ENCODE results near the gene ZIC1.

ZIC1 gene

GRCh38 chr3:147410526-147411237 lies 1.5 kb downstream of the ZIC1 start:
- no peak for TF ChIP-seq RAD21 (IDR thresholded peaks at IDR 0.05; ENCODE audit: low read depth)
- no peak for TF ChIP-seq TEAD4 (IDR thresholded peaks at IDR 0.05)
- no peak for TF ChIP-seq CEBPB (IDR thresholded peaks at IDR 0.05)

GRCh38 chr3:147411238-147411814 lies 2.2 kb downstream of the ZIC1 start:
- TF ChIP-seq MAX (IDR thresholded peaks at IDR 0.05) (no peak), EGR1 (IDR thresholded peaks at IDR 0.05) (no peak), YY1 (IDR thresholded peaks at IDR 0.05; ENCODE audit: low read depth) (no peak), CREB1 (IDR thresholded peaks at IDR 0.05; ENCODE audit: low read depth) (no peak), FOXM1 (IDR thresholded peaks at IDR 0.05; ENCODE audit: borderline replicate concordance, low read depth) (no peak), EP300 (IDR thresholded peaks at IDR 0.05; ENCODE audit: borderline replicate concordance) (no peak), TCF12 (IDR thresholded peaks at IDR 0.05; ENCODE audit: low read depth) (no peak), NFIC (IDR thresholded peaks at IDR 0.05) (no peak), ZBTB7A (IDR thresholded peaks at IDR 0.05; ENCODE audit: low read depth) (no peak)

GRCh38 chr3:147411815-147412241 lies 2.7 kb downstream of the ZIC1 start:
- TF ChIP-seq USF1 (IDR thresholded peaks at IDR 0.05) = no peak

- TF ChIP-seq NFIC (IDR thresholded peaks at IDR 0.05) = no peak
- no peak for TF ChIP-seq CEBPB (IDR thresholded peaks at IDR 0.05)
- TF ChIP-seq YY1 (IDR thresholded peaks at IDR 0.05; ENCODE audit: low read depth) = no peak
- no peak for TF ChIP-seq REST (IDR thresholded peaks at IDR 0.05; ENCODE audit: low read depth)
- no peak for TF ChIP-seq ZBTB7A (IDR thresholded peaks at IDR 0.05; ENCODE audit: low read depth)
- no peak for TF ChIP-seq RAD21 (IDR thresholded peaks at IDR 0.05; ENCODE audit: low read depth)
- no peak for TF ChIP-seq USF1 (IDR thresholded peaks at IDR 0.05)
- TF ChIP-seq EGR1 (IDR thresholded peaks at IDR 0.05) = no peak
- TF ChIP-seq TEAD4 (IDR thresholded peaks at IDR 0.05) = no peak
- no peak for TF ChIP-seq FOXM1 (IDR thresholded peaks at IDR 0.05; ENCODE audit: borderline replicate concordance, low read depth)
- TF ChIP-seq TAF1 (IDR thresholded peaks at IDR 0.05; ENCODE audit: low read depth) = no peak
- no peak for TF ChIP-seq TCF12 (IDR thresholded peaks at IDR 0.05; ENCODE audit: low read depth)
- TF ChIP-seq CREB1 (IDR thresholded peaks at IDR 0.05; ENCODE audit: low read depth) = no peak
- no peak for TF ChIP-seq MAX (IDR thresholded peaks at IDR 0.05)
These were observed 3.2 kb downstream of the ZIC1 start for GRCh38 chr3:147412261-147412916.

- TF ChIP-seq NFIC (IDR thresholded peaks at IDR 0.05) (no peak), REST (IDR thresholded peaks at IDR 0.05; ENCODE audit: low read depth) (no peak), USF1 (IDR thresholded peaks at IDR 0.05) (no peak), YY1 (IDR thresholded peaks at IDR 0.05; ENCODE audit: low read depth) (no peak), CEBPB (IDR thresholded peaks at IDR 0.05) (no peak), TEAD4 (IDR thresholded peaks at IDR 0.05) (no peak), RAD21 (IDR thresholded peaks at IDR 0.05; ENCODE audit: low read depth) (no peak), MAX (IDR thresholded peaks at IDR 0.05) (no peak), TCF12 (IDR thresholded peaks at IDR 0.05; ENCODE audit: low read depth) (no peak), TAF1 (IDR thresholded peaks at IDR 0.05; ENCODE audit: low read depth) (no peak), CREB1 (IDR thresholded peaks at IDR 0.05; ENCODE audit: low read depth) (no peak), ZBTB7A (IDR thresholded peaks at IDR 0.05; ENCODE audit: low read depth) (no peak), EGR1 (IDR thresholded peaks at IDR 0.05) (no peak), FOXM1 (IDR thresholded peaks at IDR 0.05; ENCODE audit: borderline replicate concordance, low read depth) (no peak), EP300 (IDR thresholded peaks at IDR 0.05; ENCODE audit: borderline replicate concordance) (no peak)
These were observed 3.9 kb downstream of the ZIC1 start for GRCh38 chr3:147412917-147413685.

All from Ishikawa (cell line).